Measurements from ENCODE around the gene MAP3K19.
"Not testable (repeated sequence)": the region's sequence is repeated elsewhere in the genome, so short reads cannot be mapped to it uniquely, and the experiment has no call there.

The MAP3K19 gene, protein sequence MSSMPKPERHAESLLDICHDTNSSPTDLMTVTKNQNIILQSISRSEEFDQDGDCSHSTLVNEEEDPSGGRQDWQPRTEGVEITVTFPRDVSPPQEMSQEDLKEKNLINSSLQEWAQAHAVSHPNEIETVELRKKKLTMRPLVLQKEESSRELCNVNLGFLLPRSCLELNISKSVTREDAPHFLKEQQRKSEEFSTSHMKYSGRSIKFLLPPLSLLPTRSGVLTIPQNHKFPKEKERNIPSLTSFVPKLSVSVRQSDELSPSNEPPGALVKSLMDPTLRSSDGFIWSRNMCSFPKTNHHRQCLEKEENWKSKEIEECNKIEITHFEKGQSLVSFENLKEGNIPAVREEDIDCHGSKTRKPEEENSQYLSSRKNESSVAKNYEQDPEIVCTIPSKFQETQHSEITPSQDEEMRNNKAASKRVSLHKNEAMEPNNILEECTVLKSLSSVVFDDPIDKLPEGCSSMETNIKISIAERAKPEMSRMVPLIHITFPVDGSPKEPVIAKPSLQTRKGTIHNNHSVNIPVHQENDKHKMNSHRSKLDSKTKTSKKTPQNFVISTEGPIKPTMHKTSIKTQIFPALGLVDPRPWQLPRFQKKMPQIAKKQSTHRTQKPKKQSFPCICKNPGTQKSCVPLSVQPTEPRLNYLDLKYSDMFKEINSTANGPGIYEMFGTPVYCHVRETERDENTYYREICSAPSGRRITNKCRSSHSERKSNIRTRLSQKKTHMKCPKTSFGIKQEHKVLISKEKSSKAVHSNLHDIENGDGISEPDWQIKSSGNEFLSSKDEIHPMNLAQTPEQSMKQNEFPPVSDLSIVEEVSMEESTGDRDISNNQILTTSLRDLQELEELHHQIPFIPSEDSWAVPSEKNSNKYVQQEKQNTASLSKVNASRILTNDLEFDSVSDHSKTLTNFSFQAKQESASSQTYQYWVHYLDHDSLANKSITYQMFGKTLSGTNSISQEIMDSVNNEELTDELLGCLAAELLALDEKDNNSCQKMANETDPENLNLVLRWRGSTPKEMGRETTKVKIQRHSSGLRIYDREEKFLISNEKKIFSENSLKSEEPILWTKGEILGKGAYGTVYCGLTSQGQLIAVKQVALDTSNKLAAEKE (N-terminal part only)

DNA sequence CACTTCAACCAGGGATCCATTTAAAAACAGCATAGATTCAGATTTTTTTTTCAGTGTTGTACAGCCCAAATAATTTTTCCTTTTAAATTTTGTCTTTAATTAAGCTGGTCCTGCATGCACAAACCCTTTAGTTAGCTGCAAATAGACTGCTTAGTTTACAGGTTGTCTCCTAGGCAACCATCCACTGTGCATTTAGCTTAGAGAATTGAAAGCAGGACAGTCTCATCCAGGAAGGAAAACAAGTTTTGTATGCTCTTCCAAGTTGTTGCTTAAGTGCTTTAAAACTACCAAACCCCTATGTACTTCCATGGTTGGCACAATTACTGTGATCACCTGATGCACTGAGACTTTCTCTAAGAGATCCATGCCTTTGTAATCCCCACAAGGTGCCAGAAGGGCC, at the start of gene MAP3K19:
Gene MAP3K19, minus strand, starts transcription at position 148 of the 400 bp plus-strand sequence. CDS start 22,800 bp downstream, outside the sequence.
- peak; percentile 17 for DNase-seq

GRCh38 chr2:135096665-135097446, 49.6 kb upstream of the MAP3K19 start:
- DNase-seq: no peak

DNA sequence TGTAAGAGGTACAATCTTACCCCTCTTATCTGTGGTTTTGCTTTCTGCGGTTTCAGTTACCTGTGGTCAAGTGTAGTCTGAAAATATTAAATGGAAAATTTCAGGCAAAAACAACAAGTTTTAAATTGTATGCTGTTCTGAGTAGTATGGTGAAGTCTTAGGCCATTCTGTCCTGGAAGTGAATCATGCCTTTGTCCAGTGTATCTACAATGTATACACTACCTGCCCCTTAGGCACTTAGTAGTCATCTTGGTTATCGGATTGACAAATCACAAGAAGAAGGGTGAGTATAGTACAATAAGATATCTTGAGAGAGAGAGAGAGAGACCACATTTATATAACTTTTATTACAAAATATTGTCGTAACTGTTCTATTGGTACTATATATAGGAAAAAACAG, 48.3 kb upstream of the MAP3K19 start:
- DNase-seq: no peak

- no peak for DNase-seq
Measured at GRCh38 chr2:135094508-135094907, 47.3 kb upstream of the MAP3K19 start.

DNA sequence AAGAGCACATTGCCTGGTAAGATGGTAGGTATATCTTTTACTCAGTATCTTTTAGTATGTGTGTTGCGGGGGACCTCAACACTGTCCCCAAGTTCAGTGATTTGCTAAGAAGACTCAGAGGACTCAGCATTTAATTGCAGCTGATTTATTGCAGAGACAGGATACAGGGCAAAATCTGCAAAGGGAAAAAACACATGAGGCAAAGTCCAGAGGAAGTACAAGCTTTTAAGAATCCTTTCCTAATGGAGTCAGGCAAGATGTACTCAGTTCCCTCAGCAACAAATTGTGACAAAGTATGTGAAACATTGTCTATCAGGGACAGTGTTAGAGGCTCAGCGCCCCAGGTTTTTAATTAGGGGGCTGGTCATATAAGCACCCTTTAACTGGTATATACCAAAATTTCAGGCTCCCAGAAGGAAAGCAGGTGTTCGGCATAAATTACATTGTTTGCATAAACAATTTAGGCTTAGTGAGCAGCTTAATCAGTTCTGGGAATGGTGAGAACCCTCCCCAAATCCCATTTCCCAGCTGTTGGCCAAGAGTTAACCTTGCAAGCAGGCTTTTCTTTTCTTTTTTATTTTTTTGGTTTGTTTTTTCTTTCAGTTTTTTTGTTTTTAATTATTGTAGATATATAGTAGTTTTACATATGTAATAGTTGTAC, 46.6 kb upstream of the MAP3K19 start:
- DNase-seq: no peak

DNA sequence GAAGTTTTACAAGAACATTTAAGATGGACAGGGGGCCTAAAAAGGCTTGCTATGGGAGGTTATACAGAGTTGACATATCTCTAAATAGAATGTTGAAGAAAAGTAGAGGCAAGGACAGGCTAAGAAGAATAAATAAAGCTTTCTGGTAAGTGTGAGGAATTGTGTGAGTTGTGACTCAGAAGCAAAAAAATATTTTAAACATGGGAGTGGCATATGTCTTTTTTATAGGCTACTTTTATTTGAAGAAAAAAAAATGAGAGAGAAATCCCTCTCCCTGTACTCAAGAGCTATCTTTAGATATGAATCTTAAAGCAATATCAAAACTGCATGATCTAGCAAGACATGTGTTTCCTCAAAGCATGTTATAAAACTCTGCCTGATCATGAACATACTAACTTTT, 45.9 kb upstream of the MAP3K19 start:
- no peak for DNase-seq

- no peak for DNase-seq
Measured at GRCh38 chr2:135091681-135092080, 44.4 kb upstream of the MAP3K19 start.

GRCh38 chr2:135089597-135089996, 42.4 kb upstream of the MAP3K19 start:
- not testable (repeated sequence) for DNase-seq

DNA sequence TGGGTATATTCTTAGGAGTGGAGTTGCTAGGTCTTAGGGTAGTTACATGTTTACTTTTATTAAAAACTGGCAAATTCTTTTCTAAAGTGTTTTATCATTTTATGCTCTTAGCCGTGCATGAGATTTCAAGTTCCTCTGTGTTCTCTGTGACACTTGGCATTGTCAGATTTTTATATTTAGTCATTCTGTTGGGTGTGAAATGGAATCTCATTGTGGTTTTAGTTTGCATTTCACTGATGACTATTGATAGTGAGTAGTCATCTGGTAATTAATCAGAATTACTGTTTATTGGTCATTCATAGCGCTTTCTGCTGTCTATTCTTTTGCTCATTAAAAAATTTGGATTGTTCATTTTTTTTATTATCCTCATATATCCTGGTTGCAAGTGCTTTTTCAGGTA, 39.0 kb upstream of the MAP3K19 start:
- DNase-seq: no peak

- DNase-seq: no peak
Measured at GRCh38 chr2:135078417-135078816, 31.2 kb upstream of the MAP3K19 start.

GRCh38 chr2:135076556-135076955, 29.3 kb upstream of the MAP3K19 start:
- no peak for DNase-seq

- no peak for DNase-seq
Measured at GRCh38 chr2:135074216-135074615, 27.0 kb upstream of the MAP3K19 start.

DNA sequence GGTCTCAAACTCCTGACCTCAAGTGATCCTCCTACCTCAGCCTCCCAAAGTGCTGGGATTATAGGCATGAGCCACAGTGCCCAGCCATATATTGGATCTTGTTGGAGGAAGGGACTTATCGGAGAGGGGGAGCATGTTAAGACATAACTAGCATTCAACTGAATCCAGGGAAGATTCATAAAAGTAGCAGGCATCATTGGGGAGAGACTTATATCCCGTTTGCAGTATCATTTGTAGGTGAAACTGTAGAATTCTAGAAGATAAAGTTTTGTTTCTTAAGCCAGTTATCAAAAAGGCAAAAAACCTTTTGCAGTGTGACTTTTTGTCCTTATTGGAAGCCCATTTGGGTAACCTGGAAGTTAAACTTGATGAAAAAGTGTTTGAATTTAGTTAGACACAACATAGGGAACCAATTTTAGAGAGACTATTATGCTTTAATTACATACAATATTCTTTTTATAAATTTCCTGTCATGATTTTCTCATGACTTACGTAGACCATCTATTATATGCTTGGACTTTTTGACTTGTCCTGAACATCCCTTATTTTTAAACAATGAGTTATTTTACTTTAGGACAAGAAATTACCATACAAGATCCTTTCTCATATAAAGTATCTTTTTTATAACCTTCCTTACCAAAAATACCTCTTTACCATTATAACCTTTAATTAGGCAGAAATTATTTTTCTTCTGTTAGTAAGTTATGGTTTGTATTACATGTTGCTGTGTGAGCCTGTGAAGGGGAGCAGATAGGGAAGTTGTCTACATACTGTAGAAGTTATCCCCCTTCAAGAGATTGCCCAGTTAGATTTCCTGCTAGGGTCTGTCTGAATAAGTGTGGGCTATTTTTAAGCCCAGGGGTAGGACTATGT, 25.1 kb upstream of the MAP3K19 start:
- DNase-seq: no peak

GRCh38 chr2:135066710-135067109, 19.5 kb upstream of the MAP3K19 start:
- DNase-seq: no peak

DNA sequence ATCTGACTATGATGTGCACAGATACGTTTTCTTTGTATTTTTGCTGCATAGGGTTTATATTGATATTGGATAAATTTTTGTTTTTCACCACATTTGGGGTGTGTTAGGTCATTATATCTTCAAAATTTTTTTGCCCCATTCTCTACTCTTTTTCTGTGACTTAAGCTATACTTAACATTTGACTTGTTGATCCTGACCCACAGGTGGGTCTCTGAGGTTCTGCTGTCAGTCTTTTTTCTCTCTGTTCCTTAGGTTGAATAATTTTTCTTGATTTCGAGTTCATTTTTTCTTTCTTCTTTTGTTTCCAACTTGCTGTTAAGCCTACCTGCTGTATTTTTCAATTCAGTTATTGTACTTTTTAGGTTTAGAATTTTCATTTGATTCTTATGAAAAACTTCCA, 16.9 kb upstream of the MAP3K19 start:
- DNase-seq: no peak

- DNase-seq: no peak
Measured at GRCh38 chr2:135063210-135063609, 16.0 kb upstream of the MAP3K19 start.

GRCh38 chr2:135059577-135059976, 12.3 kb upstream of the MAP3K19 start:
- DNase-seq: no peak

DNA sequence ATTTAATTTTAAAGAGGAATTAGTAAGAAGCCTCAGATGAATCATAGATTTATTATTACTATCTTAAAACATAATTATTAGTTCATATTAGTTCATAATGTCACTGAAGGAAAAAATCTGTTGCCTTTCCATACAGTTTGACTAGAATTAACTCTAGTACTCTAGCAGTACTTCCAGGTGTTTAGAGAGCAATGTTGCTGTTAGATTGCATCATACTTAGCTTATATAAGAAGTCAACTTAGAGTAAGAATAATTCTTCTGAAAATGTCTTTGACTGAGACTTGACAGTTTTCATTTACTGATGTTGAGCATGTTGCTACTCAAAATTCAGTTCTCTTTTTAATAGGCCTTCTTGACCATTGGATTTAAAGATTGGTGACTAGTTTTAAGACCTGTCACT, 9.5 kb upstream of the MAP3K19 start:
- DNase-seq: no peak

GRCh38 chr2:135055182-135055786, 8.0 kb upstream of the MAP3K19 start:
- no peak for DNase-seq

- DNase-seq: no peak
Measured at GRCh38 chr2:135052997-135053474, 5.8 kb upstream of the MAP3K19 start.
